Measurements from ENCODE around the gene FKBP1A. TPM values are rescaled to one million over a fixed set of nuclear protein-coding genes. Genes with fewer than 3 reads are reported as not detected.

FKBP1A gene
- total RNA-seq, 3 donors from 2014 or later: 168 to 326 (median 300) TPM

- Histone ChIP-seq H3K36me3 (ENCODE audit: low read depth) (no peaks in the 10 kb centered on the region), H3K4me1 (ENCODE audit: low read depth) (peaks cover 11% of the 10 kb centered on the region), H3K4me3 (no peak overlapping the region), H3K9me3 (no peaks in the 10 kb centered on the region)
- intact Hi-C loops (cut with DNase I, micrococcal nuclease): no loop called here
- ATAC-seq (no peak), DNase-seq (no peak)
- TF ChIP-seq CTCF (IDR thresholded peaks at IDR 0.05): no peak
Observed at GRCh38 chr20:1337441-1337840, 55.4 kb downstream of the FKBP1A start.

GRCh38 chr20:1336699-1337367 is 56.0 kb downstream of the FKBP1A start:
- TF ChIP-seq CTCF (IDR thresholded peaks at IDR 0.05): no peak
- peak; percentile 88 for ATAC-seq
- H3K36me3 ChIP-seq (ENCODE audit: low read depth): no peaks in the 10 kb centered on the region
- no peaks in the 10 kb centered on the region for H3K9me3 ChIP-seq
- peaks cover 11% of the 10 kb centered on the region for H3K4me1 ChIP-seq (ENCODE audit: low read depth)
- peak; percentile 56 to 79 (median 75) for DNase-seq
- intact Hi-C loops (cut with DNase I, micrococcal nuclease): no loop called here
- no peak overlapping the region for H3K4me3 ChIP-seq

- H3K36me3 ChIP-seq (ENCODE audit: low read depth): no peaks in the 10 kb centered on the region
- H3K4me3 ChIP-seq: no peak overlapping the region
- no peak for TF ChIP-seq CTCF (IDR thresholded peaks at IDR 0.05)
- DNase-seq (no peak), ATAC-seq (peak; percentile 3)
- H3K4me1 ChIP-seq (ENCODE audit: low read depth): peaks cover 11% of the 10 kb centered on the region
- H3K9me3 ChIP-seq: no peaks in the 10 kb centered on the region
- intact Hi-C loops (cut with DNase I, micrococcal nuclease): no loop called here
Observed at GRCh38 chr20:1335961-1336698, 56.7 kb downstream of the FKBP1A start.

GRCh38 chr20:1334761-1335160 is 58.1 kb downstream of the FKBP1A start:
- intact Hi-C loops (cut with DNase I, micrococcal nuclease): no loop called here
- no peaks in the 10 kb centered on the region for H3K9me3 ChIP-seq
- H3K4me1 ChIP-seq (ENCODE audit: low read depth): peaks cover 22% of the 10 kb centered on the region
- TF ChIP-seq CTCF (IDR thresholded peaks at IDR 0.05): no peak
- H3K4me3 ChIP-seq: no peak overlapping the region
- no peak for ATAC-seq
- no peak for DNase-seq
- no peaks in the 10 kb centered on the region for H3K36me3 ChIP-seq (ENCODE audit: low read depth)

- intact Hi-C loops (cut with DNase I, micrococcal nuclease): no loop called here
- DNase-seq (no peak), ATAC-seq (no peak)
- TF ChIP-seq CTCF (IDR thresholded peaks at IDR 0.05): no peak
- Histone ChIP-seq H3K4me1 (ENCODE audit: low read depth) (peaks cover 26% of the 10 kb centered on the region), H3K4me3 (no peak overlapping the region), H3K36me3 (ENCODE audit: low read depth) (no peaks in the 10 kb centered on the region), H3K9me3 (no peaks in the 10 kb centered on the region)
Observed at GRCh38 chr20:1334370-1334731, 58.5 kb downstream of the FKBP1A start.
